HG03159 (cell line): Measurements from ENCODE around the gene RPS21.
"Not testable (repeated sequence)": the region's sequence is repeated elsewhere in the genome, so short reads cannot be mapped to it uniquely, and the experiment has no call there.

Source experiments
- ATAC-seq: cut with Tn5 transposase; IDR thresholded peaks from one replicate; pipeline ENCODE4 v1.9.1; 2021; ENCODE audit warnings: mild to moderate bottlenecking, moderate library complexity; ENCODE audit not compliant: unreplicated experiment

RPS21 gene

GRCh38 chr20:62422636-62423325, 35.9 kb downstream of the RPS21 start:
- no peak for ATAC-seq

- ATAC-seq, result no peak
Measured at GRCh38 chr20:62423326-62423706, 36.4 kb downstream of the RPS21 start.

DNA sequence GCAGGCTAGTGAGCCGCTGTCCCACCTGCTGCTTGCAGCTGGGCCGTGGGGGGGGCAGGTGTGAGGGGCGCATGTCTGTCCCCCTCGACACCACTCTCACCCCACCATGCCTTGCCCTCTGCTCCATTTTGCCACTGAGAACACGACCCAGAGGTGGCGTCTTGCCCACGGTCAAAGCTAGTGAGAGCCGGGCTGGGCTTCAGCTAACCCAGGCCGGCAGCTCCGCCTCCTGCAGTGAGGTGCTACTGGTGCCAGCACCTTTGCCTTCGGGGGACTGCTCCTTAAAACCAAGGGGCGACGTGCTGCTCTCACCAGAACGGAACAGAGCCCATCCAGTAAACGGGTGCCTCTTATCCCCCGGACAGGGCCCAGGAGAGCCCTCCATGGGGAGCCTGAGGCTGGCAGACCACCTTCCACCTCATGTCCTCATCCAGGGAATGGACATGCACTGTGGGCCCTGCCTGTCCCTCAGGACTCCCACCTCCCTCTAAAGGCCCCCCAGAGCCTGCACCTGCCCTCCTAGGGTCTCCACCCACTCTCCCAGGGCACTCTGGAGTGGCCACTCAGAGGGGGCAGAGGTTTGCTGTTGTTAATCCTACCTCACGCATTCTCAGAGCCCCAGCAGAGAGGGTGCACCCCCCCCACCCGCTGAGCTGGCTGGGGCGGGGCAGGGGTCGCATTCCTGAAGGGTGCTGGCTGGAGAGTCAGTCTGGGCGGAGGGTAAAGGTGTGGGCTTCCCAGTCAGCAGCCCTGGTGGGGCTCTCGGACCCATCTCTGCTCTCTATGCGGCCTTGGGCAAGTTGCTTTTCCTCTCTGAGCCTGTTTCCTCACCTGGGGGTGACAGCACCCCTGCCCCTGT, 37.6 kb downstream of the RPS21 start:
- no peak for ATAC-seq

DNA sequence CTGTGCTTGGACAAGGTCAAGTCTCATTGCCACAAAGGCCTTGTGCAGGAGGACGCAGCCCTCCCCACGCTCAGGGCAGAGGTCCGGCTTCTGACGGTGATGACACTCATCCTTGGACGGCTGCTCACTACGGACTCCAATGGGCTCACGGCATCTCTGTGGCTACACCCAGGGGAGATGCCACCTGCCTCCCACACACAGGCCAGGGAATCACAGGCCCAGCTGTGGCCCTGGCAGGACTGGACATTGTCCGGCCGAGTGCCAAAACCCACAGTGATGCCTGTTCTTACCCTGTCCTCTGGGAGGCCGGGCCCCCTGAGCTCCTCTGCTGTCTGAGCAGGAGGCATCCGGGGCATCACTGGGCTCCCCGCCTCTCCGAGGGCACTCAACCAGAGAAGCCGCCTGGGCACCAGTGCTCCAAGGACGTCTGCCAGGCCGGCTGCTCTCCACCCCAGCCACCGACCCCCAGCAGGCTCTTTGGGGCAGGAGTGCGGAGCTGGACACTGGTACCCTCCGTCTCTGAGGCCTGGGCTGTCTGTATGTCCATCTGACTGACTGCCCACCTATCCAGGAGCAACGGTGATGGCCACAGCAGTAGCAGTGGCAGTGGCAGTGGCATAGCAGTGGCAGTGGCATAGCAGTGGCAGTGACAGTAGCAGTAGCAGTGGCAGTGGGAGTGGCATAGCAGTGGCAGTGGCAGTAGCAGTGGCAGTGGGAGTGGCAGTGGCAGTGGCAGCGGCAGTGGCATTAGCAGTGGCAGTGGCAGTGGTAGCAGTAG, 38.6 kb downstream of the RPS21 start:
- ATAC-seq, result no peak

- not testable (repeated sequence) for ATAC-seq
Measured at GRCh38 chr20:62426059-62426348, 39.1 kb downstream of the RPS21 start.

DNA sequence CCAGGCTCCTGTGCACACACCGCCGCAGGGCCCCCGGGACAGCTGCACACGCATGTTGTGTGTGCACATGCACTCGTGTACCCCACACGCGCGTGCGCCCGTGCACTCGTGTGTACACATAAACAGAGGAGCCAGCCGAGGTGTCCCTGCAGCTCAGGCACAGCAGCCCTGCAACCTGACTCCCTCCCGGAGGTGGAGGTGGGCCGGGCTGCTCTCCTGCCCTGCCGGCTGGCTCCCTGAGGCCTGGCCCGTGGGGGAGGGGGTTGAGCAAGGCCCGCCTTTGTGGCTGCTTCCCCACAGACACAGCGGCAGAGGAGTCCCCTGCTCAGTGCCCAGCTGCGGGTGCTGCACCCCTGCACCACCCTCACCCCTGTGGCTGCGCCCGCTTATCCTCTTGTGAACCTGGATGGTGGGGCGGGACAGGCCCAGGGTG, 39.8 kb downstream of the RPS21 start:
- ATAC-seq, result no peak

GRCh38 chr20:62427172-62428001, 40.5 kb downstream of the RPS21 start, which contains the start of gene RBBP8NL:
TSS of gene RBBP8NL (minus strand) at chr20:62427539. CDS start at chr20:62419647, 7,892 bp downstream.
- no peak for ATAC-seq

DNA sequence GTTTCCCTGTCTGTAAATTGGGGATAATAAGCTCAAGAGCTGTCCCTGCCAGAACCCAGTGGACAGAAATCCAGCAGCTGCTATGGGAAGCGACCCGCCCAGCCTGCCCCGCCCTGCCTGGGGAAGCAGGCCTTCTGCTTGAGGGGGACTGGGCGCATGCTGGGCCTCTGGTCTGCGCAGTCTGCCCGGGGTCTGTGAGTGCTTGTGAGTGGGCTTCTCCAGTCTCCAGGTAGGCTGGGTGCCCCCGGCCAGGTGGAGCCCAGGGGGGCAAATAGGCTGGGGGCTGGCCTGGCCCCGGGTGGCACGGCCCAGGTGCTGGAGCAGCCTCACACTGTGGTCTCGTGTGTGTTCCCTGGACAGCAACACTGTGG, 41.1 kb downstream of the RPS21 start:
- no peak for ATAC-seq

GRCh38 chr20:62428396-62429295, 41.7 kb downstream of the RPS21 start:
- no peak for ATAC-seq

DNA sequence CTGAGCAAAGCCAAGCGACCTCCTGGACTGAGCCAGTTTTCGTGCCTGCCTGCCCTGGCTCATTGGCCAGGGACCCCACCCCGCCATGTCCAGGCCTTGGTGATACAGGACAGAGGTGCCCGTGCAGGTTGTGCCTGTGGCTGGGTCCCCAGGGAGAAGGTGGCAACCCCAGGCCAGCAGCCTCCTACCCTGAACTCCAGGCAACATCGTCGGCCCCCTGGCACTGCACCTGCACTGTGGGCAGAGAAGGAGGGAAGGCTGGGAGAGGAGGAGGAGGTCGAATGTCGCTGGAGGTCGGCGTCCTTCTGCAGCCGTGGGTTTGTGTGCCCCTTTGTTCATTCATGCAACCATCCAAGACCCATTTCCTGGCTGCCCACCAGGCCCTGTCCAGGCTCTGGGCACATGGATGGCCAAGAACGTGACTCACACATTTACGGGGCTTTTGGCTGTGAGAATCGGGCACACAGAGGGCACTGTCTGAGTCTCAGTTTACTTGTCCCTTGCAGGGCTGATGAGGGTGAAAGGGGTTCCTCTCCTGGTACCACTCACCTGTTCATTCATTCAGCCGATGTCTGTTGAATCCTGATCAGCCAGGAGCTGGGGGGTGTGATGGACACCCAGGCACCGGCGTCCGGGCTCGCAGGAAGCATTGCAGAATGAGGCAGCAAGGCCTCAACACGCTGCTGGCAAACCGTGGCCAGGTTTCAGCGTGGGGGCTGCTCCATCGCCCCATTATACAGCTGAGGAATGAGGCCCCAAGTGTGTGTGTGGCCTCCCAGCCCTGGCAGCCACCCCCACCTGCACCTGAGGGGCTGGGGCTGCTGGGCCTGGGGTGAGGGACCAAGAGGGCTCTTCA, 42.8 kb downstream of the RPS21 start:
- ATAC-seq, result no peak

GRCh38 chr20:62430311-62430853, 43.5 kb downstream of the RPS21 start:
- ATAC-seq, result no peak

- no peak for ATAC-seq
Measured at GRCh38 chr20:62430866-62431447, 44.1 kb downstream of the RPS21 start.

GRCh38 chr20:62433658-62434497, 47.0 kb downstream of the RPS21 start:
- ATAC-seq, result no peak

DNA sequence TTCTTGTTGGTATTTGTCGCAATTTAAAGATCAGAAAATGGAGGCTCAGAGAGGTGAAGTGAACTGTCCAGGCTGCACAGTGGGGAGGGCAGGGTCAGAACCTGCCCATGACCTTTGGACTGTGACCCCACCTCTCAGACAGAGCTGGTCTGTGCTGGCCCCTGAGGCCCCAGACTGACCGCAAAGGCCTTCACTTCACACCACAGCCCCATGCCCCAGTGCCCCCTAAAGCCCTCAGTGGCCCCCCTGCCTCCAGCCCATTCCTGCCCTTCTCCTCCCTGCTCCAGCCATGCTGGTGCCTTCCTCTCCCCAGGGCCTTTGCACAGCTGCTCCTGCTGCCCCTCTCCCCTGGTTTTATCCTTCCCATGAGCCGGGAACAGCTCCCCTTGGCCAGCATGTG, 49.8 kb downstream of the RPS21 start:
- no peak for ATAC-seq

DNA sequence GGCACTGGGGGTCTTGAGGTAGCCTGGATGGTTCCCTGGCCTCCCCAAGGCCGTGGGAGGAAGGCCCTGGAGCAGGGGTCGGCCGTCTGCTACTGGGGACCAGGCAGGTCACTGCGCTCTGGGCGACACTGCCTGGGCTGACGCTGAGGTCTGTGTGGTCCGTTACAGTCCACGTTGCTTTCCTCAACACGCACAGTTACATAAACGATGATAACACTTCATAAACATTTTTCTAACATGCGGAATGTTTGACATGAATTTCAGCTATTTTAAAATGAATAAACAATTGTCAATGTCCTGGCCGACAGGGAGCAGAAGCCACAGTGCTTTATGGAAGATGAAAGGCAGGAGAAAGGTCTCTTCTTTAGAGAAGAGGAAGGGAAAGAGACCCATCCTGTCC, 50.6 kb downstream of the RPS21 start:
- no peak for ATAC-seq

GRCh38 chr20:62437927-62438326, 51.0 kb downstream of the RPS21 start:
- no peak for ATAC-seq
